Naive thymus-derived CD8-positive, alpha-beta T cell (primary cell): ENCODE data around the gene NDUFB4. TPM values are rescaled to one million over a fixed set of nuclear protein-coding genes. Genes with fewer than 3 reads are reported as not detected.
"Not testable (repeated sequence)": the region's sequence is repeated elsewhere in the genome, so short reads cannot be mapped to it uniquely, and the experiment has no call there.

Experiments
- ATAC-seq, 2 donors: fragments of 150-1000 bp; cut with Tn5 transposase in 1 of 2; sonication (Bioruptor Pico), chemical (Tn5 transposase) in 1 of 2; 1 replicate in 1 of 2; 2 replicates in 1 of 2; pipeline ENCODE4 v1.10.0; 2021; ENCODE audit warnings: mild to moderate bottlenecking in 2 of 2, moderate library complexity in 2 of 2
- POLR2A ChIA-PET: fragments of 350-600 bp; sonication (Branson Sonifier 250); formaldehyde crosslinking; loops from one replicate; lab custom pipeline; 2021; ENCODE audit warnings: antibody characterized with exemption; lab: Charles Lee
- DNase-seq, 10 donors: peaks; one replicate each; pipeline versions ENCODE4 v3.0.0 to v3.0.0-alpha.2; 2020 to 2022
- H3K27ac Mint-ChIP-seq, 10 donors: one replicate each; pipeline ENCODE4 v1.8.0; 2020 to 2022; ENCODE audit warnings: mild to moderate bottlenecking in 10 of 10, mixed read lengths in 10 of 10, moderate library complexity in 4 of 10, inconsistent platforms in 1 of 10
- H3K27me3 Mint-ChIP-seq, 5 donors: one replicate each; pipeline ENCODE4 v1.8.0; 2021 to 2022; ENCODE audit warnings: mixed read lengths in 5 of 5
- H3K36me3 Mint-ChIP-seq, 3 donors: one replicate each; pipeline ENCODE4 v1.8.0; 2020 to 2022; ENCODE audit warnings: mixed read lengths in 3 of 3, mild to moderate bottlenecking in 2 of 3, inconsistent platforms in 1 of 3
- H3K4me1 Mint-ChIP-seq, 4 donors: one replicate each; pipeline ENCODE4 v1.8.0; 2021 to 2022; ENCODE audit warnings: mixed read lengths in 4 of 4
- H3K4me3 Mint-ChIP-seq, 10 donors: one replicate each; pipeline ENCODE4 v1.8.0; 2020 to 2022; ENCODE audit warnings: mild to moderate bottlenecking in 10 of 10, mixed read lengths in 10 of 10, moderate library complexity in 6 of 10, inconsistent platforms in 1 of 10
- H3K9me3 Mint-ChIP-seq, 9 donors: one replicate each; pipeline ENCODE4 v1.8.0; 2020 to 2022; ENCODE audit warnings: mixed read lengths in 9 of 9, mild to moderate bottlenecking in 3 of 9, inconsistent platforms in 1 of 9, moderate library complexity in 1 of 9
- polyA plus RNA-seq, 3 donors: library from polyadenylated mRNA; unstranded; fragments of 300-500 nt; fragmentation: Illumina TruSeq; gene quantifications; one replicate each; pipeline ENCODE4 v1.2.3, GENCODE V29; 2021
- total RNA-seq, 8 experiments: library from RNA in 2 of 8; stranded (reverse) in 2 of 8; gene quantifications; one replicate each; pipeline ENCODE4 v1.2.3 and lab custom pipeline; 2021 to 2026

The NDUFB4 gene
- total and polyA plus RNA-seq, 5 experiments from 2014 or later, result 87.5 to 277 (median 249) TPM

- peaks cover 0 to 35% (median 17%) of the 10 kb centered on the region in 9 donors for H3K9me3 Mint-ChIP-seq
- peaks cover 0 to 5% (median 3%) of the 10 kb centered on the region in 5 donors for H3K27me3 Mint-ChIP-seq
- POLR2A ChIA-PET, result no interaction called here
- H3K36me3 Mint-ChIP-seq, result peaks cover 2 to 12% (median 9%) of the 10 kb centered on the region in 3 donors
- no peaks in the 10 kb centered on the region for H3K4me1 Mint-ChIP-seq
- DNase-seq (no peak), ATAC-seq (no peak)
- H3K4me3 Mint-ChIP-seq, result no peak overlapping the region
- peak overlapping the region in 1 of 10 donors; percentile 33 for H3K27ac Mint-ChIP-seq
Observed at GRCh38 chr3:120622870-120623726, 27.0 kb downstream of the NDUFB4 start.

- DNase-seq (no peak), ATAC-seq (no peak)
- Mint-ChIP-seq H3K27ac (no peak overlapping the region), H3K4me1 (no peaks in the 10 kb centered on the region), H3K27me3 (peaks cover 0 to 5% (median 3%) of the 10 kb centered on the region in 5 donors), H3K9me3 (peaks cover 0 to 35% (median 17%) of the 10 kb centered on the region in 9 donors), H3K36me3 (peaks cover 2 to 12% (median 9%) of the 10 kb centered on the region in 3 donors), H3K4me3 (no peak overlapping the region)
- POLR2A ChIA-PET, result no interaction called here
Observed at GRCh38 chr3:120623727-120624093, 27.6 kb downstream of the NDUFB4 start.

GRCh38 chr3:120625159-120625586, 29.0 kb downstream of the NDUFB4 start:
- Mint-ChIP-seq H3K36me3 (peaks cover 2 to 12% (median 9%) of the 10 kb centered on the region in 3 donors), H3K27me3 (peaks cover 0 to 5% (median 2%) of the 10 kb centered on the region in 5 donors), H3K4me1 (no peaks in the 10 kb centered on the region), H3K4me3 (no peak overlapping the region), H3K27ac (no peak overlapping the region), H3K9me3 (peaks cover 0 to 35% (median 21%) of the 10 kb centered on the region in 9 donors)
- no peak for DNase-seq
- no peak for ATAC-seq
- POLR2A ChIA-PET, result no interaction called here

GRCh38 chr3:120634539-120634938, 38.4 kb downstream of the NDUFB4 start:
- POLR2A ChIA-PET, result interaction anchor here (0.6 kb wide), 1 partner anchor 247 kb away, joined by 3 read pairs; no protein-coding TSS in a partner anchor
- no peak for DNase-seq
- Mint-ChIP-seq H3K4me3 (no peak overlapping the region), H3K27ac (no peak overlapping the region), H3K27me3 (peaks cover 0 to 4% (median 0%) of the 10 kb centered on the region in 5 donors), H3K4me1 (peaks cover 0 to 3% (median 2%) of the 10 kb centered on the region in 4 donors), H3K9me3 (peaks cover 0 to 15% (median 2%) of the 10 kb centered on the region in 9 donors), H3K36me3 (peaks cover 0 to 9% (median 0%) of the 10 kb centered on the region in 3 donors)
- no peak for ATAC-seq

GRCh38 chr3:120636795-120637401, 40.8 kb downstream of the NDUFB4 start:
- Mint-ChIP-seq H3K27ac (no peak overlapping the region), H3K36me3 (peaks cover 0 to 9% (median 0%) of the 10 kb centered on the region in 3 donors), H3K4me1 (peaks cover 9 to 13% (median 11%) of the 10 kb centered on the region in 4 donors), H3K4me3 (no peak overlapping the region), H3K9me3 (peaks cover 0 to 14% (median 0%) of the 10 kb centered on the region in 9 donors), H3K27me3 (no peaks in the 10 kb centered on the region)
- POLR2A ChIA-PET, result no interaction called here
- DNase-seq (no peak), ATAC-seq (no peak)

GRCh38 chr3:120637851-120638559, 41.9 kb downstream of the NDUFB4 start:
- H3K4me1 Mint-ChIP-seq, result peaks cover 10 to 13% (median 12%) of the 10 kb centered on the region in 4 donors
- H3K27ac Mint-ChIP-seq, result peak overlapping the region in 2 of 10 donors; percentile 9 to 24
- H3K9me3 Mint-ChIP-seq, result peaks cover 0 to 14% (median 0%) of the 10 kb centered on the region in 9 donors
- ATAC-seq, result no peak
- POLR2A ChIA-PET, result no interaction called here
- H3K36me3 Mint-ChIP-seq, result peaks cover 0 to 9% (median 0%) of the 10 kb centered on the region in 3 donors
- H3K27me3 Mint-ChIP-seq, result no peaks in the 10 kb centered on the region
- no peak for DNase-seq
- H3K4me3 Mint-ChIP-seq, result no peak overlapping the region

- H3K9me3 Mint-ChIP-seq, result peaks cover 0 to 14% (median 0%) of the 10 kb centered on the region in 9 donors
- H3K27ac Mint-ChIP-seq, H3K4me3 Mint-ChIP-seq, DNase-seq, POLR2A ChIA-PET, H3K36me3 Mint-ChIP-seq, H3K27me3 Mint-ChIP-seq, ATAC-seq: not testable (repeated sequence)
- peaks cover 10 to 13% (median 12%) of the 10 kb centered on the region in 4 donors for H3K4me1 Mint-ChIP-seq
Observed at GRCh38 chr3:120638820-120639219, 42.7 kb downstream of the NDUFB4 start.

GRCh38 chr3:120640231-120640630, 44.1 kb downstream of the NDUFB4 start:
- POLR2A ChIA-PET, result no interaction called here
- peaks cover 10 to 13% (median 12%) of the 10 kb centered on the region in 4 donors for H3K4me1 Mint-ChIP-seq
- H3K27me3 Mint-ChIP-seq, result no peaks in the 10 kb centered on the region
- peak overlapping the region in 5 of 10 donors; percentile 13 to 79 (median 54) for H3K27ac Mint-ChIP-seq
- H3K36me3 Mint-ChIP-seq, result peaks cover 0 to 9% (median 0%) of the 10 kb centered on the region in 3 donors
- ATAC-seq (no peak), DNase-seq (no peak)
- peaks cover 0 to 14% (median 0%) of the 10 kb centered on the region in 9 donors for H3K9me3 Mint-ChIP-seq
- H3K4me3 Mint-ChIP-seq, result peak overlapping the region in 2 of 10 donors; percentile 8 to 36

GRCh38 chr3:120641696-120642246, 45.6 kb downstream of the NDUFB4 start:
- peaks cover 0 to 9% (median 0%) of the 10 kb centered on the region in 3 donors for H3K36me3 Mint-ChIP-seq

GRCh38 chr3:120642368-120642948, 46.3 kb downstream of the NDUFB4 start:
- H3K9me3 Mint-ChIP-seq, result peaks cover 0 to 14% (median 0%) of the 10 kb centered on the region in 9 donors
- H3K27ac Mint-ChIP-seq, result peak overlapping the region in 2 of 10 donors; percentile 11 to 31
- POLR2A ChIA-PET, result no interaction called here
- DNase-seq, result no peak
- H3K36me3 Mint-ChIP-seq, result peaks cover 0 to 8% (median 0%) of the 10 kb centered on the region in 3 donors
- H3K4me3 Mint-ChIP-seq, result no peak overlapping the region
- no peak for ATAC-seq
- H3K4me1 Mint-ChIP-seq, result peaks cover 10 to 13% (median 12%) of the 10 kb centered on the region in 4 donors
- H3K27me3 Mint-ChIP-seq, result no peaks in the 10 kb centered on the region

More at GRCh38 chr3:120641696-120642246, 45.6 kb downstream of the NDUFB4 start:
- POLR2A ChIA-PET, result no interaction called here
- Mint-ChIP-seq H3K9me3 (peaks cover 0 to 14% (median 0%) of the 10 kb centered on the region in 9 donors), H3K27ac (peak overlapping the region in 1 of 10 donors; percentile 31), H3K27me3 (no peaks in the 10 kb centered on the region), H3K4me3 (no peak overlapping the region), H3K4me1 (peaks cover 10 to 13% (median 12%) of the 10 kb centered on the region in 4 donors)
- DNase-seq (no peak), ATAC-seq (no peak)

- H3K27me3 Mint-ChIP-seq, result no peaks in the 10 kb centered on the region
Observed at GRCh38 chr3:120645083-120645845, 49.1 kb downstream of the NDUFB4 start.

More at GRCh38 chr3:120645083-120645845, 49.1 kb downstream of the NDUFB4 start:
- DNase-seq (no peak), ATAC-seq (no peak)
- Mint-ChIP-seq H3K4me1 (peaks cover 3 to 6% (median 4%) of the 10 kb centered on the region in 4 donors), H3K36me3 (no peaks in the 10 kb centered on the region), H3K9me3 (no peaks in the 10 kb centered on the region), H3K27ac (peak overlapping the region in 4 of 10 donors; percentile 1 to 6 (median 3)), H3K4me3 (no peak overlapping the region)
- POLR2A ChIA-PET, result interaction anchor here (0.7 kb wide), 1 partner anchor 75 kb away, joined by 3 read pairs; no protein-coding TSS in a partner anchor
